Spleen (tissue), 11 donors: Measurements from ENCODE around the gene FARP1. TPM values are rescaled to one million over a fixed set of nuclear protein-coding genes. Genes with fewer than 3 reads are reported as not detected.

Experiments used
- DNase-seq: peaks from one replicate; pipeline ENCODE4 v3.0.0-alpha.2; 2020
- H3K27ac ChIP-seq, 8 donors: fragments of 200-600 bp; sonication (generic) in 7 of 8; 1 replicate in 4 of 8; 2 replicates in 4 of 8; pipeline versions ENCODE4 v1.5.0 to v1.8.0; 2016 to 2021; ENCODE audit warnings: inconsistent platforms in 4 of 8, mild to moderate bottlenecking in 4 of 8, moderate library complexity in 1 of 8
- H3K27me3 ChIP-seq, 7 donors: fragments of 200-600 bp; sonication (generic) in 6 of 7; replicated peaks in 1 of 7; 1 replicate in 4 of 7; 2 replicates in 3 of 7; pipeline versions ENCODE4 v1.5.0 to v1.8.0; 2016 to 2021; ENCODE audit warnings: inconsistent platforms in 3 of 7, mild to moderate bottlenecking in 1 of 7
- H3K36me3 ChIP-seq, 6 donors: fragments of 200-600 bp; sonication (generic) in 5 of 6; 1 replicate in 4 of 6; 2 replicates in 2 of 6; pipeline versions ENCODE4 v1.5.0 to v1.8.0; 2016 to 2021; ENCODE audit warnings: inconsistent platforms in 2 of 6
- H3K4me1 ChIP-seq, 6 donors: fragments of 200-600 bp; sonication (generic) in 5 of 6; 1 replicate in 3 of 6; 2 replicates in 3 of 6; pipeline versions ENCODE4 v1.5.0 to v1.8.0; 2016 to 2021; ENCODE audit warnings: inconsistent platforms in 3 of 6
- H3K4me3 ChIP-seq, 8 donors: fragments of 200-600 bp; sonication (generic) in 7 of 8; 1 replicate in 4 of 8; 2 replicates in 4 of 8; pipeline versions ENCODE4 v1.5.0 to v1.8.0; 2016 to 2021; ENCODE audit warnings: inconsistent platforms in 4 of 8, mild to moderate bottlenecking in 4 of 8, moderate library complexity in 2 of 8
- H3K9me3 ChIP-seq, 8 donors: fragments of 200-600 bp; sonication (generic) in 7 of 8; 1 replicate in 4 of 8; 2 replicates in 4 of 8; pipeline versions ENCODE4 v1.5.0 to v1.8.0; 2016 to 2021; ENCODE audit warnings: inconsistent platforms in 4 of 8
- CTCF ChIP-seq, 11 experiments: fragments of 200-600 bp in 7 of 11; fragments of 450-650 bp in 4 of 11; sonication (generic) in 4 of 11; IDR thresholded peaks in 8 of 11; conservative IDR thresholded peaks in 3 of 11; 1 replicate in 7 of 11; 2 replicates in 4 of 11; pipeline versions ENCODE4 v1.4.0 to v1.8.0; 2016 to 2021; ENCODE audit warnings: antibody characterized with exemption in 11 of 11, inconsistent platforms in 4 of 11, mild to moderate bottlenecking in 1 of 11
- POLR2A ChIP-seq, 3 donors: fragments of 450-650 bp; IDR thresholded peaks; one replicate each; pipeline ENCODE4 v1.5.1; 2017; ENCODE audit warnings: antibody characterized with exemption in 3 of 3, mild to moderate bottlenecking in 1 of 3
- POLR2AphosphoS5 ChIP-seq, 3 donors: sonication (generic); formaldehyde crosslinking; IDR thresholded peaks; one replicate each; pipeline ENCODE4 v1.5.1; 2017; ENCODE audit warnings: antibody characterized with exemption in 3 of 3
- WGBS, 5 donors: extraction: QIAGEN DNeasy Blood & Tissue Kit in 3 of 5; methylation state at CpG; one replicate each; pipeline versions ENCODE4 v1.1.5 to v1.1.7; 2013 to 2018; 5-methylcytosine and 5-hydroxymethylcytosine counted together
- intact Hi-C: fragments of 100-400 bp; cut with DNase I; formaldehyde crosslinking; loops from one replicate; pipeline ENCODE4 v1.15.0; 2023; ENCODE audit warnings: low total_unique reads
- polyA plus RNA-seq, 3 donors: library from polyadenylated mRNA; stranded (reverse); fragments of 200-250 nt; gene quantifications; one replicate each; pipeline ENCODE4 v1.2.1, GENCODE V29; 2013
- total RNA-seq, 7 donors: library from RNA; depleted of rRNA in 3 of 7; stranded (reverse); fragments of >200 nt in 3 of 7; fragmentation: NEBNext Ultra II Directional in 4 of 7; extraction: Animal tissue kit (Norgen Biotek cat#: 25700) in 4 of 7; gene quantifications; one replicate each; pipeline versions ENCODE4 v1.1.0 to v1.2.1, GENCODE V29; 2016 to 2021
- donor health status: healthy with polysubstance abuse.
- donor health status: DM: no; HTN: no; CAD: no; lungs with moderate emphysema.
- donor health status: DM: no; HTN: no; CAD: no.
- donor health status: Bipolar disorder and iron deficiency.
- donor health status: healthy.
- donor health status: DM: no; HTN: no; CAD: no.
- donor health status: DM: yes; HTN: yes; CAD: no.

Gene FARP1
- total and polyA plus RNA-seq, 10 donors, result 3.7 to 60.9 (median 33.0) TPM

- H3K27me3 ChIP-seq, result no peaks in the 10 kb centered on the region
- no peak within 1 kb of the TSS for H3K4me3 ChIP-seq
- WGBS, 5 donors, result 93 to 98% (median 95%) methylated on average over 51 to 58 of the region's 58 CpGs
- intact Hi-C loops, result no loop called here
- H3K27ac ChIP-seq, result no peak within 1 kb of the TSS
- no peaks in the 10 kb centered on the region for H3K9me3 ChIP-seq
- H3K4me1 ChIP-seq, result peaks cover 0 to 40% (median 19%) of the 10 kb centered on the region in 6 donors
- no peak for DNase-seq
- peaks cover 0 to 8% (median 0%) of the 10 kb centered on the region in 6 donors for H3K36me3 ChIP-seq
- TF ChIP-seq POLR2A (IDR thresholded peaks at IDR 0.05) (no peak), POLR2AphosphoS5 (IDR thresholded peaks at IDR 0.05) (peak in 1 of 3 donors; percentile 3)
These were observed 34.1 kb downstream of the FARP1 start, which contains the start of gene RNF113B for GRCh38 chr13:98176777-98177608. Gene RNF113B (minus strand): TSS chr13:98177269. CDS start chr13:98177236, 33 bp downstream.

GRCh38 chr13:98180092-98180491 is 37.2 kb downstream of the FARP1 start:
- 71 to 81% (median 77%) methylated on average over 3 of the region's 3 CpGs for WGBS, 5 donors
- Histone ChIP-seq H3K36me3 (peaks cover 0 to 8% (median 0%) of the 10 kb centered on the region in 6 donors), H3K27me3 (no peaks in the 10 kb centered on the region), H3K9me3 (no peaks in the 10 kb centered on the region), H3K27ac (no peak overlapping the region), H3K4me1 (peaks cover 0 to 10% (median 0%) of the 10 kb centered on the region in 6 donors), H3K4me3 (no peak overlapping the region)
- no peak for TF ChIP-seq POLR2AphosphoS5 (IDR thresholded peaks at IDR 0.05)
- no peak for TF ChIP-seq POLR2A (IDR thresholded peaks at IDR 0.05)
- TF ChIP-seq CTCF (IDR thresholded peaks at IDR 0.05 in 8 of 11, conservative IDR thresholded peaks at IDR 0.05 in 3 of 11), result no peak
- no peak for DNase-seq
- intact Hi-C loops, result no loop called here

- WGBS, 5 donors, result 87 to 95% (median 92%) methylated on average over 7 of the region's 7 CpGs
- Histone ChIP-seq H3K27ac (no peak overlapping the region), H3K4me1 (no peaks in the 10 kb centered on the region), H3K4me3 (no peak overlapping the region), H3K9me3 (no peaks in the 10 kb centered on the region), H3K36me3 (peaks cover 0 to 8% (median 0%) of the 10 kb centered on the region in 6 donors), H3K27me3 (no peaks in the 10 kb centered on the region)
- no peak for DNase-seq
- intact Hi-C loops, result no loop called here
- TF ChIP-seq POLR2A (IDR thresholded peaks at IDR 0.05), result no peak
- TF ChIP-seq CTCF (IDR thresholded peaks at IDR 0.05 in 8 of 11, conservative IDR thresholded peaks at IDR 0.05 in 3 of 11), result no peak
- no peak for TF ChIP-seq POLR2AphosphoS5 (IDR thresholded peaks at IDR 0.05)
These were observed 38.4 kb downstream of the FARP1 start for GRCh38 chr13:98181111-98181815.

GRCh38 chr13:98182153-98182552 is 39.3 kb downstream of the FARP1 start:
- intact Hi-C loops, result no loop called here
- Histone ChIP-seq H3K27me3 (no peaks in the 10 kb centered on the region), H3K4me3 (no peak overlapping the region), H3K4me1 (no peaks in the 10 kb centered on the region), H3K36me3 (peaks cover 0 to under 1% (median 0%) of the 10 kb centered on the region in 6 donors), H3K27ac (no peak overlapping the region), H3K9me3 (no peaks in the 10 kb centered on the region)
- no peak for TF ChIP-seq POLR2A (IDR thresholded peaks at IDR 0.05)
- no peak for TF ChIP-seq POLR2AphosphoS5 (IDR thresholded peaks at IDR 0.05)
- TF ChIP-seq CTCF (IDR thresholded peaks at IDR 0.05 in 8 of 11, conservative IDR thresholded peaks at IDR 0.05 in 3 of 11), result no peak
- 84 to 94% (median 90%) methylated on average over 4 of the region's 4 CpGs for WGBS, 5 donors
- no peak for DNase-seq
